SKM-1 (cell line): ENCODE measurements around the gene CAT.

Experiments
- DNase-seq: peaks from one replicate; lab custom pipeline; 2025; ENCODE audit not compliant: unreplicated experiment; lab: John Stamatoyannopoulos, UW

The CAT gene

GRCh38 chr11:34458525-34458924 is 19.8 kb downstream of the CAT start:
- DNase-seq = no peak

GRCh38 chr11:34459507-34460162 is 20.9 kb downstream of the CAT start:
- no peak for DNase-seq

- DNase-seq = no peak
These were observed 21.5 kb downstream of the CAT start for GRCh38 chr11:34460278-34460677.

GRCh38 chr11:34461215-34461614 is 22.5 kb downstream of the CAT start:
- DNase-seq = no peak

DNA sequence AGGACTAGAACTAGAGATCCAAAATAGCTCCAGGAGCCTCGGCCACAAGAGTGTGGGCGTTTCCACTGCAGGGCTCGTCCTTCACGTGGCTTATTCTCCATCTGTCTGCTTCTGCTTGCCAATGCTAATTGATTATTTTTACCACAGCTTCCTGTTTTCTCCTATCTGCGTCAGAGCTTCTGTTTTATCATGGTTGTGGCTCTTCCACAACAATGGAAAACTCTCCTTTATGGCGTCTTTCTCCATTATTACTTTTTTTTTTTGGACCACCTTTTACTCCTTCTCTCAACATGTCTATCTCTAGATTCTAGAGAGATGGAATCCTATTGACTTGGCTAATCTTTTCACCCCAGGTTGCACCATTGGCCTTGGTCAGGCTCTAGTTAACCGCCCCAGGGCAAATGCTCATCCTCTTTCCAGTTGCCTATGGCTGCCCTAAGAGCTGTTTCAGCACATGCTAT is 25.9 kb downstream of the CAT start:
- no peak for DNase-seq

DNA sequence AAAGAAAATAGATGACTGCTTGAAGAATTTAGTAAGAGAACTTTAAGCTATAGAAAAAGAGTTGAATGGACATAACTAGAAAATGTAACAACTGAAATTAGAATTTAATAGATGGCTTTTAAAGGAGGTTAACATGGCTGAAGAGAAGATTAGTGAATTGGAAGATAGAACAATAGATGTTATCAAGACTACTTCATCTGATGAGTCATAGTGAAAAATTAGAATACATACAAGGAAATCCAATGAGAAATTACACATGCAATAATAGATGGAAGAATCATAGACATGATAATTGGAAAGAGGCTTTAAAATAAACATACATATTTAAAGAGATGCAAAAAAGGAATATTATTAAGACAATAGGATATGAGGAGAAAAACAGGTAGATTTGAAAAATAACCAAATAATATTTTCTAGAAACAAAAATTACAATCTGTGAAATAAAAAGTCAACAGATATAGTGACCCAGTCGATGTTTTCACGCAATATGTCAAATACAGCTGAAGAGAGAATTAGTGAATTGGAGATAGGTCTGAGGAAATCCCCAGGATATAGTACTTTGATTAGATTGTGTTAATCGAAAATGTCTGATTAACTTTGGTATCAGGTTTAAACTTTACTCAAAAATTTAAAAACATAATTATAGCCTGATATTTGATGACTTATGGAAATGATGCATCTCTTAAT is 28.2 kb downstream of the CAT start:
- DNase-seq = no peak

GRCh38 chr11:34468209-34468841 is 29.6 kb downstream of the CAT start:
- no peak for DNase-seq

DNA sequence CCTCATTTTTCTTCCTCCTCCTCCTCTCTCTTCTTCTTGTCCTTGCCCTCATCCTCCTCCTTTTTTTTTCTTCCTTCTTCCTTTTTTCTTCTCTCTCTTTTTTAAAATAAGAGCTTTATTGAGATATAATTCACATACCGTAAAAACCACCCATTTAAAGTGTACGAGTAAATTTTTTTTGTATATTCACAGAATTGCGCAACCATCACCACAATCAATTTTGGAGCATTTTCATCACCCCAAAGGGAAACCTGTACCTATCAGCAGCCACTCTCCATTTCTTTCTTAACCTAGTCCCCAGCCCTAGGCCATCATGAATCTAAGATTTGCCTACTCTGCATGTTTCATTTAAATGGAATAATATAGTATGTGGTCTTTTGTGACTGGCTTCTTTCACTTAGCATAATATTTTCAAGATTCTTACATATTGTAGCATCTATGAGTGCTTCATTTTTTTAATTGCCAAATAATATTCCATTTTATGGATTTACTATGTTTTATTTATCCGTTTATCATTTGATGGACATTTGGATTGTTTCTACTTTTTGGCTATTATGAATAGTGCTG is 35.0 kb downstream of the CAT start:
- no peak for DNase-seq

- no peak for DNase-seq
These were observed 36.9 kb downstream of the CAT start for GRCh38 chr11:34475656-34476055.

DNA sequence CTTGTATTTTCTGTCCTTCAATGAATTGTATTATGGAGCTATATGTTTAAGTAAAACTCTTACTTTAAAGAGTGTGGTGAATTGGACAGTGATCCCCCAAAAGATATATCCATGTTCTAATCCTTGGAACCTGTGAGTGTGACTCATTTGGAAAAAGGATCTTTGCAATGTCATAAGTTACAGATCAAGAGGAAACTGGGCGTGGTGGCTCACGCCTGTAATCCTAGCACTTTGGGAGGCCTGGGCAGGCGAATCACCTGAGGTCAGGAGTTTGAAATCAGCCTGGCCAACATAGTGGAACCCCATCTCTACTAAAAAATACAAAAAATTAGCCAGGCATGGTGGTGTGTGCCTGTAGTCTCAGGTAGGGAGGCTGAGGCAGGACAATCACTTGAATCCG is 38.1 kb downstream of the CAT start:
- no peak for DNase-seq

- DNase-seq = no peak
These were observed 40.3 kb downstream of the CAT start for GRCh38 chr11:34478845-34479663.

DNA sequence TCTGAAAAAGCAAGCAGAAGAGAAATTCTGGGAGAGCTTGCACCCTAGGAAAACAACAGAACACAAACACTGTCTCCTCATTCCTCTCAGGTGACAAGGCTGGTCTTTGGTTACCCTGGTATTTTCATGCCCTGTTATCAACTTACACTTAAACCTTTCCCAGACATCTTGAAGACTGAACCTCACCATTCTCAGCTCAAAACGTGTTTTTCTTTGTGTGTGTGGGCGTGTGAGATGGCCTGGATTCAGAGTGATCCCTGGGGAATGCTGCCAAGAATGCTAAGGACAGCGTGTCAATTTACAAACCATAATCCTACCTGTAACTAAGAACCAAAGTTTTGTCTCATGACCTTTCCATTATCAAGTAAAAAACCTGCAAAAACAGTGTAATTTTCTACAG is 41.6 kb downstream of the CAT start:
- DNase-seq = no peak

DNA sequence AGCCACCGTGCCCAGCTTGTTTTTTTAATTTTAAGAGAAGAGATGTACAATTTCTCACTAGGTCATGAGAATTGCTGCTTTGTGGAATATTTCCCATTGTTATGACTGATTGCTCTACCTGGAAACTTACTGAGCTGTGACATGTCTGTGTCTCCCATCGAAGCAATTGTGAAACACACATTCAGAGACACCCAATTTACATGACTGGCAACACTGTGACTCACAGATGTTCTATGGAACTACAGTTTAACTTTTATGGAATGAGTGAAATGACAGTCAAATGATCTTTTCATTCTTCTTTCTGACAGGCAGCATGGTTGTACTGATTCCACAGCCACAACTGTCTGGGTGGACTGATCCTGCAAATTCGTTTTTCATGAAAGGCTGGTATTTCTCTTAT is 42.6 kb downstream of the CAT start:
- DNase-seq = no peak

GRCh38 chr11:34483106-34483874 is 44.6 kb downstream of the CAT start:
- DNase-seq = no peak

DNA sequence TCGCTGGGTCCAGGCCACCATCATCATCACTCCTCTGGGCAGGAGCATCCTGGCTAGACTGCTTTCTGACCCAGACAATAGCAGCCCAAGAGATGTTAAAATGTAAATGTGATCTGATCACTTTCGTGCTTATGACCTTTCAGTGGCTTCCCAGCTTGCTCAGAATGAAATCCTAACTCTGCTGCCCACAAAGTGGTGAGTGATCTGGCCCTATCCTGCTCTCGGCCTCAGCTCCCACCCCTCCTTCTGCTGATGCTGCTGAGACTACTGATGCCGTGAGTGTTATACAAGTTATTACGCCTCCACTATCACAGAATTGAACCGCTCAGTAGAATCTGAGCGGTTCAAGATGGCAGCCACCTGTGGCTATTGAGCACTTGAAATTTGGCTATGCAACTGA is 48.7 kb downstream of the CAT start:
- no peak for DNase-seq

- DNase-seq = no peak
These were observed 50.3 kb downstream of the CAT start for GRCh38 chr11:34488855-34489557.

GRCh38 chr11:34490304-34490703 is 51.6 kb downstream of the CAT start:
- no peak for DNase-seq

- peak; percentile 74 for DNase-seq
These were observed 54.2 kb downstream of the CAT start for GRCh38 chr11:34492806-34493414.

GRCh38 chr11:34493468-34493867 is 54.7 kb downstream of the CAT start:
- DNase-seq = no peak
